Liver (tissue), 9 donors: Measurements from ENCODE around the gene SPRYD7. TPM values are rescaled to one million over a fixed set of nuclear protein-coding genes. Genes with fewer than 3 reads are reported as not detected.
"Not testable (repeated sequence)": the region's sequence is repeated elsewhere in the genome, so short reads cannot be mapped to it uniquely, and the experiment has no call there.

Experiments
- DNase-seq: peaks from one replicate; pipeline ENCODE4 v3.0.0-alpha.2; 2017; ENCODE audit warnings: low spot score
- H3K27ac ChIP-seq, 2 donors: one replicate each; pipeline ENCODE4 v1.7.0; 2013; ENCODE audit warnings: inconsistent platforms in 2 of 2, low read length in 2 of 2, control low read depth in 1 of 2, low read depth in 1 of 2, mild to moderate bottlenecking in 1 of 2
- H3K27me3 ChIP-seq, 4 donors: one replicate each; pipeline versions ENCODE4 v1.6.1 to v1.7.0; 2013; ENCODE audit warnings: low read length in 3 of 4, inconsistent platforms in 1 of 4, mild to moderate bottlenecking in 1 of 4, moderate library complexity in 1 of 4; ENCODE audit not compliant: control insufficient read depth in 4 of 4, insufficient read depth in 4 of 4
- H3K36me3 ChIP-seq, 4 donors: one replicate each; pipeline versions ENCODE4 v1.6.1 to v1.7.0; 2013; ENCODE audit warnings: low read length in 3 of 4, mild to moderate bottlenecking in 3 of 4, low read depth in 1 of 4, moderate library complexity in 1 of 4; ENCODE audit not compliant: control insufficient read depth in 4 of 4, insufficient read depth in 3 of 4
- H3K4me1 ChIP-seq, 4 donors: one replicate each; pipeline versions ENCODE4 v1.6.1 to v1.7.0; 2013; ENCODE audit warnings: low read length in 3 of 4, mild to moderate bottlenecking in 3 of 4, moderate library complexity in 1 of 4; ENCODE audit not compliant: control insufficient read depth in 4 of 4, insufficient read depth in 4 of 4
- H3K4me3 ChIP-seq, 3 donors: one replicate each; pipeline versions ENCODE4 v1.6.1 to v1.7.0; 2013; ENCODE audit warnings: low read length in 3 of 3, control low read depth in 1 of 3, low read depth in 1 of 3, mild to moderate bottlenecking in 1 of 3
- H3K9ac ChIP-seq, 2 donors: one replicate each; pipeline ENCODE4 v1.7.0; 2013; ENCODE audit warnings: low read length in 2 of 2, mild to moderate bottlenecking in 2 of 2, moderate library complexity in 2 of 2, control low read depth in 1 of 2, low read depth in 1 of 2
- H3K9me3 ChIP-seq, 4 donors: one replicate each; pipeline versions ENCODE4 v1.6.1 to v1.7.0; 2013; ENCODE audit warnings: low read length in 3 of 4; ENCODE audit not compliant: control insufficient read depth in 4 of 4
- CTCF ChIP-seq: fragments of 150-350 bp; IDR thresholded peaks from 2 replicates; pipeline ENCODE4 v1.5.1; 2017; ENCODE audit warnings: improper control_type of control experiment, low read depth, low read length; ENCODE audit not compliant: missing input control
- EGR1 ChIP-seq, 2 donors: IDR thresholded peaks; 2 replicates each; pipeline ENCODE4 v1.6.1; 2016 to 2018; ENCODE audit warnings: antibody characterized with exemption in 2 of 2, low read depth in 2 of 2
- HNF4A ChIP-seq, 2 donors: conservative IDR thresholded peaks; 2 replicates each; pipeline ENCODE4 v1.6.1; 2016; ENCODE audit warnings: antibody characterized with exemption in 2 of 2, mild to moderate bottlenecking in 2 of 2
- HNF4G ChIP-seq: IDR thresholded peaks from 2 replicates; pipeline ENCODE4 v1.6.1; 2016; ENCODE audit warnings: antibody characterized with exemption
- JUND ChIP-seq, 2 donors: IDR thresholded peaks; 2 replicates each; pipeline ENCODE4 v1.6.1; 2016; ENCODE audit warnings: antibody characterized with exemption in 2 of 2
- MAX ChIP-seq: IDR thresholded peaks from 2 replicates; pipeline ENCODE4 v1.6.1; 2016; ENCODE audit warnings: antibody characterized with exemption
- REST ChIP-seq: IDR thresholded peaks from 2 replicates; pipeline ENCODE4 v1.6.1; 2016; ENCODE audit warnings: antibody characterized with exemption, mild to moderate bottlenecking
- RXRA ChIP-seq, 2 donors: IDR thresholded peaks; 2 replicates each; pipeline ENCODE4 v1.6.1; 2017 to 2018; ENCODE audit warnings: antibody characterized with exemption in 2 of 2, mild to moderate bottlenecking in 1 of 2
- SP1 ChIP-seq: IDR thresholded peaks from 2 replicates; pipeline ENCODE4 v1.6.1; 2018; ENCODE audit warnings: antibody characterized with exemption, mild to moderate bottlenecking
- WGBS: extraction: QIAGEN DNeasy Blood & Tissue Kit; methylation state at CpG from one replicate; pipeline ENCODE4 v1.1.7; 2013; 5-methylcytosine and 5-hydroxymethylcytosine counted together
- polyA plus RNA-seq, 2 donors: library from polyadenylated mRNA; stranded (reverse) in 1 of 2; unstranded in 1 of 2; fragments of 200-250 nt in 1 of 2; fragments of >200 nt in 1 of 2; fragmentation: Nextera tagmentation in 1 of 2; extraction: Ambion mirVana in 1 of 2; gene quantifications; one replicate each; pipeline versions ENCODE4 v1.2.1 to v1.2.3, GENCODE V29; 2013 to 2015
- total RNA-seq, 2 donors: library from RNA; depleted of rRNA; stranded (reverse); fragments of >200 nt; gene quantifications; one replicate each; pipeline ENCODE4 v1.2.3, GENCODE V29; 2014
- donor health status: healthy.
- donor health status: healthy.
- donor health status: healthy.
- donor health status: healthy.
- donor health status: healthy.

The SPRYD7 gene
- total and polyA plus RNA-seq, 4 donors: 3.7 to 10.1 (median 4.8) TPM

GRCh38 chr13:49951754-49952535 is 15.8 kb upstream of the SPRYD7 start:
- Histone ChIP-seq H3K4me1 (peaks cover 0 to 5% (median 0%) of the 10 kb centered on the region in 4 donors), H3K36me3 (no peaks in the 10 kb centered on the region), H3K9me3 (no peaks in the 10 kb centered on the region), H3K27me3 (no peaks in the 10 kb centered on the region), H3K4me3 (no peak overlapping the region), H3K27ac (no peak overlapping the region), H3K9ac (no peak overlapping the region)
- no peak for DNase-seq
- no peak for TF ChIP-seq CTCF
- no peak for TF ChIP-seq EGR1 (IDR thresholded peaks at IDR 0.05; ENCODE audit: low read depth in 2 of 2)
- WGBS: 74% methylated on average over 7 of the region's 7 CpGs

- TF ChIP-seq RXRA (IDR thresholded peaks at IDR 0.05): peak in 1 of 2 donors; percentile 16
- TF ChIP-seq HNF4A (conservative IDR thresholded peaks at IDR 0.05): peak; percentile 53 to 70
- not testable (repeated sequence) for H3K9ac ChIP-seq, H3K27ac ChIP-seq, H3K27me3 ChIP-seq, DNase-seq, H3K36me3 ChIP-seq, H3K4me3 ChIP-seq, H3K4me1 ChIP-seq, H3K9me3 ChIP-seq
- WGBS: 59% methylated on average over 6 of the region's 6 CpGs
Measured at GRCh38 chr13:49948777-49949270, 12.7 kb upstream of the SPRYD7 start.

GRCh38 chr13:49939321-49939720 is 3.2 kb upstream of the SPRYD7 start:
- H3K27ac ChIP-seq: peak overlapping the region; percentile 31 to 32
- no peak for TF ChIP-seq CTCF
- TF ChIP-seq MAX: peak; percentile 5
- H3K4me3 ChIP-seq: no peak overlapping the region
- no peak for DNase-seq
- H3K4me1 ChIP-seq: peaks cover 5 to 35% (median 21%) of the 10 kb centered on the region in 4 donors
- peak overlapping the region in 1 of 2 donors; percentile 5 for H3K9ac ChIP-seq
- no peaks in the 10 kb centered on the region for H3K36me3 ChIP-seq
- H3K9me3 ChIP-seq: no peaks in the 10 kb centered on the region
- no peaks in the 10 kb centered on the region for H3K27me3 ChIP-seq
- WGBS: 20% methylated on average over 4 of the region's 4 CpGs

- Histone ChIP-seq H3K4me1 (peaks cover 7 to 35% (median 21%) of the 10 kb centered on the region in 4 donors), H3K36me3 (no peaks in the 10 kb centered on the region), H3K9me3 (no peaks in the 10 kb centered on the region), H3K9ac (peak overlapping the region in 1 of 2 donors; percentile 5), H3K27ac (peak overlapping the region; percentile 31 to 32), H3K27me3 (no peaks in the 10 kb centered on the region), H3K4me3 (no peak overlapping the region)
- 19% methylated on average over 5 of the region's 5 CpGs for WGBS
- no peak for DNase-seq
- no peak for TF ChIP-seq EGR1 (IDR thresholded peaks at IDR 0.05; ENCODE audit: low read depth in 2 of 2)
- TF ChIP-seq HNF4G: peak; percentile 52
- peak; percentile 30 to 60 for TF ChIP-seq JUND (IDR thresholded peaks at IDR 0.05)
- TF ChIP-seq HNF4A (conservative IDR thresholded peaks at IDR 0.05): peak; percentile 83 to 86
- TF ChIP-seq SP1: peak; percentile 79
- no peak for TF ChIP-seq REST
- peak; percentile 34 for TF ChIP-seq MAX
Measured at GRCh38 chr13:49938921-49939320, 2.8 kb upstream of the SPRYD7 start.
